Smooth muscle cell (in vitro differentiated cells): Measurements from ENCODE around the gene ATP6V0D1. TPM values are rescaled to one million over a fixed set of nuclear protein-coding genes. Genes with fewer than 3 reads are reported as not detected.
A peak's percentile ranks its signal among the peaks of the same experiment; 100 is the strongest.
"Not testable (repeated sequence)": the region's sequence is repeated elsewhere in the genome, so short reads cannot be mapped to it uniquely, and the experiment has no call there.

Experiments used
- DNase-seq: peaks from one replicate; lab custom pipeline; 2025; ENCODE audit not compliant: unreplicated experiment; lab: John Stamatoyannopoulos, UW
- H2AFZ ChIP-seq: fragments of 200-600 bp; sonication (generic); 2 replicates; pipeline ENCODE4 v1.6.0; 2016; ENCODE audit warnings: antibody characterized with exemption, low read depth, mild to moderate bottlenecking
- H3F3A ChIP-seq: fragments of 200-600 bp; sonication (generic); 2 replicates; pipeline ENCODE4 v1.6.0; 2017; ENCODE audit warnings: antibody characterized with exemption, low read depth
- H3K27ac ChIP-seq: fragments of 200-600 bp; sonication (generic); 2 replicates; pipeline ENCODE4 v1.5.1; 2016; ENCODE audit warnings: low read depth, mild to moderate bottlenecking
- H3K27me3 ChIP-seq: fragments of 200-600 bp; sonication (generic); 2 replicates; pipeline ENCODE4 v1.6.1; 2016; ENCODE audit warnings: low read depth, mild to moderate bottlenecking
- H3K36me3 ChIP-seq: fragments of 200-600 bp; sonication (generic); 2 replicates; pipeline ENCODE4 v1.5.1; 2016; ENCODE audit warnings: low read depth
- H3K4me1 ChIP-seq: fragments of 200-600 bp; sonication (generic); 2 replicates; pipeline ENCODE4 v1.5.1; 2016; ENCODE audit warnings: low read depth
- H3K4me2 ChIP-seq: fragments of 200-600 bp; sonication (generic); 2 replicates; pipeline ENCODE4 v1.6.0; 2016; ENCODE audit warnings: mild to moderate bottlenecking
- H3K4me3 ChIP-seq: fragments of 200-600 bp; sonication (generic); 2 replicates; pipeline ENCODE4 v1.5.1; 2016; ENCODE audit warnings: mild to moderate bottlenecking
- H3K79me2 ChIP-seq: fragments of 200-600 bp; sonication (generic); 2 replicates; pipeline ENCODE4 v1.6.0; 2016; ENCODE audit warnings: low read depth, mild to moderate bottlenecking
- H3K9ac ChIP-seq: fragments of 200-600 bp; sonication (generic); 2 replicates; pipeline ENCODE4 v1.6.0; 2016; ENCODE audit warnings: low read depth
- H3K9me3 ChIP-seq: fragments of 200-600 bp; sonication (generic); replicated peaks from 2 replicates; pipeline ENCODE4 v1.5.1; 2016; ENCODE audit warnings: low read depth
- H4K20me1 ChIP-seq: fragments of 200-600 bp; sonication (generic); 2 replicates; pipeline ENCODE4 v1.6.0; 2016; ENCODE audit warnings: low read depth
- CTCF ChIP-seq: fragments of 200-600 bp; sonication (generic); IDR thresholded peaks from 2 replicates; pipeline ENCODE4 v1.5.1; 2017; ENCODE audit warnings: borderline replicate concordance, mild to moderate bottlenecking, antibody characterized with exemption; ENCODE audit not compliant: insufficient read depth, poor library complexity, severe bottlenecking
- WGBS: methylation state at CpG from one replicate; pipeline ENCODE4 v1.1.7; 2016; ENCODE audit warnings: low lambda C conversion rate; 5-methylcytosine and 5-hydroxymethylcytosine counted together
- polyA plus RNA-seq: library from polyadenylated mRNA; unstranded; fragments of >200 nt; fragmentation: Nextera tagmentation; extraction: Ambion mirVana; gene quantifications from 2 replicates; pipeline ENCODE4 v1.2.1, GENCODE V29; 2016
- total RNA-seq: library from RNA; depleted of rRNA; stranded (reverse); fragments of >200 nt; gene quantifications from 2 replicates; pipeline ENCODE4 v1.2.3, GENCODE V29; 2014

The ATP6V0D1 gene
- total and polyA plus RNA-seq, 2 experiments from 2014 or later = 96.8 to 114 TPM

- Histone ChIP-seq H3K4me3 (peak within 1 kb of the TSS; percentile 76), H3K27me3 (no peaks in the 10 kb centered on the region), H3K27ac (peak within 1 kb of the TSS; percentile 65), H3K4me2 (peak within 1 kb of the TSS; percentile 99), H3F3A (peaks cover 4% of the 10 kb centered on the region), H3K4me1 (peaks cover 6% of the 10 kb centered on the region), H3K9ac (peak within 1 kb of the TSS; percentile 93), H2AFZ (peak within 1 kb of the TSS; percentile 95), H3K9me3 (no peaks in the 10 kb centered on the region), H3K36me3 (no peaks in the 10 kb centered on the region), H3K79me2 (no peaks in the 10 kb centered on the region), H4K20me1 (peaks cover 11% of the 10 kb centered on the region)
- TF ChIP-seq CTCF = peak; percentile 44
- peak; percentile 30 for DNase-seq
- WGBS = 6% methylated on average over 66 of the region's 73 CpGs
Observed at GRCh38 chr16:67415872-67416793, 64.8 kb downstream of the ATP6V0D1 start, which contains the start of gene ZDHHC1. Gene ZDHHC1, minus strand, starts transcription at chr16:67416477. Its CDS starts 8,702 bp downstream, at chr16:67407775.

GRCh38 chr16:67415421-67415820 is 65.5 kb downstream of the ATP6V0D1 start:
- not testable (repeated sequence) for H3K79me2 ChIP-seq
- H3K9ac ChIP-seq = peak overlapping the region; percentile 93

DNA sequence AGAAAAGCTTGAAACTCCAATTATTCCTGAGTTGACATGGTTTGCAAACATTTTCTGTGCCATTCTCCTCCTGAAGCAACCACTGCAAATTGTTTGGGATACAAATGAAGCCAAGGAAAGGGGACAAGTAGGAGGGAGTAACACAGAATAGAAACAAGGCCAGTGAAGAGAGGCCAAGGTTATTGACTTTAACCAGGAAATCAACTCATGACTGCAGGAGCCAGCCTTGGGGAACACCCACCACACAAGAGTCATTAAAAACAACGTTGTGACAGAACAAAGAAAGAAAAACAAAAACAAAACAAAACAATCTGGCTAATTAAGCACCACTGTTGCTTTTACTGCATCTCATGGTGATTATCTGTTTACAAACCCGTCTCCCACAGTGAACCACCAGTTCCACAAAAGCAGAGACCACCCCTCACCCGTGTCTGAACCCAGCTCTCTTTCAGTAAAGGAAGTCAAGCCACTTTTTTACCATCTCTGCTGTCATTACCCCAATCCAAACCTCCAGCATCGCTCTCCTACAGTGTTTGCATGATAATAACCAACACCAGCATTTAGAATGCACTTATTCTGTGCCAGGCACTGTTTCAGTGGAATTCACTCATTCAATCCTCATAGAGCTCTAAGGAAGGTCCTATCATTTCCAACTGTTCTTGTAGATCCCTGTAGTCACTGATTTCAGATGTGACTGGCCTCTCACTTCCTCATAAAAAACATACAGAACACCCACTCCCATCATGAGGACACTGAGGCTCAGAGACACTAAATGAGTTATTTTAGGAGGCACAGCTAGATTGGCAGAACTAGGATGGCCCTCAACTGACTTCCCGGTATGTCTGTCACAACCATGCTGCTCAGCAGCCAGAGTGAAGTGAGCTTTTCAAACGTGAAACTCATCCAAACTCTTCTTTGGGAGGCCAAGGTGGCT is 66.7 kb downstream of the ATP6V0D1 start:
- TF ChIP-seq CTCF = no peak
- no peak overlapping the region for H3K27ac ChIP-seq
- no peak for DNase-seq

More at GRCh38 chr16:67415421-67415820, 65.5 kb downstream of the ATP6V0D1 start:
- not testable (repeated sequence) for H3K27ac ChIP-seq, H3K27me3 ChIP-seq, H3K4me1 ChIP-seq, H3K36me3 ChIP-seq, DNase-seq, H3K9me3 ChIP-seq, H3F3A ChIP-seq
- WGBS = 95% methylated on average over 19 of the region's 19 CpGs
- Histone ChIP-seq H3K4me3 (peak overlapping the region; percentile 76), H4K20me1 (peaks cover 17% of the 10 kb centered on the region), H3K4me2 (peak overlapping the region; percentile 99), H2AFZ (peak overlapping the region; percentile 95)

GRCh38 chr16:67412294-67412693 is 68.7 kb downstream of the ATP6V0D1 start:
- Histone ChIP-seq H3K27ac (no peak overlapping the region), H3K9ac (no peak overlapping the region), H3K9me3 (no peaks in the 10 kb centered on the region), H3F3A (peaks cover 4% of the 10 kb centered on the region), H3K4me1 (peaks cover 6% of the 10 kb centered on the region), H3K4me3 (no peak overlapping the region), H2AFZ (no peak overlapping the region), H3K4me2 (no peak overlapping the region), H3K27me3 (no peaks in the 10 kb centered on the region), H4K20me1 (peaks cover 17% of the 10 kb centered on the region), H3K79me2 (no peaks in the 10 kb centered on the region), H3K36me3 (no peaks in the 10 kb centered on the region)
- no peak for TF ChIP-seq CTCF
- WGBS = 28% methylated on average over 2 of the region's 2 CpGs
- no peak for DNase-seq

More for the DNA sequence above, 66.7 kb downstream of the ATP6V0D1 start:
- WGBS = 68% methylated on average over 6 of the region's 6 CpGs
- Histone ChIP-seq H3K27me3 (no peaks in the 10 kb centered on the region), H2AFZ (no peak overlapping the region), H4K20me1 (peaks cover 17% of the 10 kb centered on the region), H3K9me3 (no peaks in the 10 kb centered on the region), H3K4me1 (peaks cover 6% of the 10 kb centered on the region), H3K79me2 (no peaks in the 10 kb centered on the region), H3K36me3 (no peaks in the 10 kb centered on the region), H3K9ac (no peak overlapping the region), H3K4me2 (no peak overlapping the region), H3K4me3 (no peak overlapping the region), H3F3A (peaks cover 4% of the 10 kb centered on the region)
